ENCODE data around the gene DECR2.

DECR2 gene

GRCh38 chr16:450785-451512 lies 49.3 kb downstream of the DECR2 start:
- ATAC-seq = no peak
- no peaks in the 10 kb centered on the region for H3K9me3 Mint-ChIP-seq
- no peak overlapping the region for H3K4me3 Mint-ChIP-seq
- no peak overlapping the region for H3K27ac Mint-ChIP-seq
- DNase-seq = no peak
- no peaks in the 10 kb centered on the region for H3K4me1 Mint-ChIP-seq
- H3K27me3 Mint-ChIP-seq = no peaks in the 10 kb centered on the region
- H3K36me3 Mint-ChIP-seq (ENCODE audit: low read depth) = no peaks in the 10 kb centered on the region

- H3K4me1 Mint-ChIP-seq = peaks cover 2% of the 10 kb centered on the region
- DNase-seq (no peak), ATAC-seq (no peak)
- H3K27me3 Mint-ChIP-seq = no peaks in the 10 kb centered on the region
- H3K36me3 Mint-ChIP-seq (ENCODE audit: low read depth) = no peaks in the 10 kb centered on the region
- H3K4me3 Mint-ChIP-seq = no peak overlapping the region
- H3K27ac Mint-ChIP-seq = no peak overlapping the region
- H3K9me3 Mint-ChIP-seq = no peaks in the 10 kb centered on the region
These were observed 52.8 kb downstream of the DECR2 start for GRCh38 chr16:454397-454940.

GRCh38 chr16:455453-455852 lies 53.8 kb downstream of the DECR2 start:
- ATAC-seq = no peak

GRCh38 chr16:456891-457483 lies 55.3 kb downstream of the DECR2 start:
- Mint-ChIP-seq H3K4me1 (peaks cover 2% of the 10 kb centered on the region), H3K27me3 (no peaks in the 10 kb centered on the region), H3K36me3 (ENCODE audit: low read depth) (peaks cover 4% of the 10 kb centered on the region), H3K4me3 (no peak overlapping the region), H3K9me3 (no peaks in the 10 kb centered on the region), H3K27ac (no peak overlapping the region)
- ATAC-seq (no peak), DNase-seq (no peak)

More at GRCh38 chr16:455453-455852, 53.8 kb downstream of the DECR2 start:
- no peaks in the 10 kb centered on the region for H3K36me3 Mint-ChIP-seq (ENCODE audit: low read depth)
- no peak overlapping the region for H3K4me3 Mint-ChIP-seq
- DNase-seq = no peak
- no peak overlapping the region for H3K27ac Mint-ChIP-seq
- peaks cover 2% of the 10 kb centered on the region for H3K4me1 Mint-ChIP-seq
- no peaks in the 10 kb centered on the region for H3K27me3 Mint-ChIP-seq
- H3K9me3 Mint-ChIP-seq = no peaks in the 10 kb centered on the region

- no peak for ATAC-seq
- DNase-seq = no peak
- no peak overlapping the region for H3K4me3 Mint-ChIP-seq
- H3K9me3 Mint-ChIP-seq = no peaks in the 10 kb centered on the region
- no peaks in the 10 kb centered on the region for H3K27me3 Mint-ChIP-seq
- peaks cover 6% of the 10 kb centered on the region for H3K36me3 Mint-ChIP-seq (ENCODE audit: low read depth)
- peaks cover 2% of the 10 kb centered on the region for H3K4me1 Mint-ChIP-seq
- H3K27ac Mint-ChIP-seq = no peak overlapping the region
These were observed 56.2 kb downstream of the DECR2 start for GRCh38 chr16:457732-458400.

- no peak overlapping the region for H3K4me3 Mint-ChIP-seq
- H3K9me3 Mint-ChIP-seq = no peaks in the 10 kb centered on the region
- H3K36me3 Mint-ChIP-seq (ENCODE audit: low read depth) = peaks cover 9% of the 10 kb centered on the region
- H3K27ac Mint-ChIP-seq = no peak overlapping the region
- ATAC-seq (no peak), DNase-seq (no peak)
- H3K4me1 Mint-ChIP-seq = peaks cover 2% of the 10 kb centered on the region
- no peaks in the 10 kb centered on the region for H3K27me3 Mint-ChIP-seq
These were observed 58.1 kb downstream of the DECR2 start for GRCh38 chr16:459761-460160.

- Mint-ChIP-seq H3K27me3 (no peaks in the 10 kb centered on the region), H3K36me3 (ENCODE audit: low read depth) (peaks cover 9% of the 10 kb centered on the region), H3K4me1 (peaks cover 2% of the 10 kb centered on the region), H3K9me3 (no peaks in the 10 kb centered on the region), H3K27ac (no peak overlapping the region), H3K4me3 (no peak overlapping the region)
- ATAC-seq = no peak
- DNase-seq = no peak
These were observed 59.1 kb downstream of the DECR2 start for GRCh38 chr16:460787-461186.
